ENCODE data around the gene GPC4.

The GPC4 gene

DNA sequence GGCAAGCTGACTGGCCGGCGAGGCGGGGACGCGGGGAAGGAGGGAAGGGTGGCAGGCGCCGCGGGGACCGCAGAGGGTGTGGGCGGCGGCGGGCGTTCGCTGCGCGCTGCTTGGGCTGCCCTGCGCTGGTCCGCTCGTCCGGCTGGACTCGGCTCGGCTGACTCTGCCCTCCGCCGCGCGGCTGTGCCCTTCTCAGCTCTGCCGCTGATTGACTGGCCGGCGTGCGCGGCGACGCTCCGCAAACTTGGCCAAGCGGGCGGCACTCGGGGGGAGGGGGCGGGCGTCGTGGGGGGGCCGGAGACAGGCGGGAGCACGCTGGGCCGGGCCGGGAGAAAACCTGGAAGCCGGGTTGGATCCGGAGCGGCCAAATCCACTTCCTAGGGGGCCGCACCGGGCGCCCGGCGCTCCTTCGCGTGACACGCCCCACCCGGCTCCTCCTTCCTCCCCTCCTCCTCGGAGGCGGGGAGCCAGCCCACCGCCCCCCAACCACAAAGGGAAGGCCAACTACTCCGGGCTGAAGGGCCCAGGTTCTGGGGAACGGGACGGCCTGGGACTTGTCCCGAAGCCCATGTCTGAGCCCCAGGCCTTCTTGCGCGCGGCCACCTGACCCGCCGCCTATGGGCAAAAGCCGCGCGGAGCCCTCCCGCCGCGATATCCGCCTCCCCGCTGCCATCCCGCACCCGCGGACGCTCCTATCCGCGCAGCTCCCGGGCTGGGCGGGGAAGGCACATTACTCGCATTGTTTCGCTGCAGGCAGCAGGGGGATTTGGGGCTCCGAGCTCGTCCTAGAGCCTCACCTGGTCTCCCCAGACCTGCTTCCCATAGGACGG is at the start of gene GPC4:
TSS of gene GPC4 (minus strand) at position 214 of the 830 bp plus-strand sequence. CDS start 524 bp downstream, outside the sequence.
- DNase-seq: peak; percentile 63

DNA sequence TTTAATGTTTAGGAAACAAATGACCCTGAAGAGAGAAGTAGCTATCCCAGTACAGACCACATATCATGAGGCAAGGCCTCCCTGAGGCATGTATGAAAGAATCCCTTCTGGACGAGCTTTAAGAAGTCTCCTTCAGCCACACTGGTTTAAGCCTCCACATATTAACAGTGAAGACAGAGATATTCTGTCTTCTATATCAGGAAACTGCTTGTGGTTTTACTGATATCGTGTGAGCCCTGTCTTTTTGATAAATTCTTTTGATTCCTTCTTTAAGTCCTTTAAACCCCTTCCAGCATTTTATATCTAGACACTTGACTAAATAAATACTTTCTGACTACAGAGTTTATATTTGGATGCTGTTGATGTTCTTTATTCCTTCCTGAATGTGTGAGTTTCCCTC is 45.9 kb upstream of the GPC4 start:
- DNase-seq: no peak

DNA sequence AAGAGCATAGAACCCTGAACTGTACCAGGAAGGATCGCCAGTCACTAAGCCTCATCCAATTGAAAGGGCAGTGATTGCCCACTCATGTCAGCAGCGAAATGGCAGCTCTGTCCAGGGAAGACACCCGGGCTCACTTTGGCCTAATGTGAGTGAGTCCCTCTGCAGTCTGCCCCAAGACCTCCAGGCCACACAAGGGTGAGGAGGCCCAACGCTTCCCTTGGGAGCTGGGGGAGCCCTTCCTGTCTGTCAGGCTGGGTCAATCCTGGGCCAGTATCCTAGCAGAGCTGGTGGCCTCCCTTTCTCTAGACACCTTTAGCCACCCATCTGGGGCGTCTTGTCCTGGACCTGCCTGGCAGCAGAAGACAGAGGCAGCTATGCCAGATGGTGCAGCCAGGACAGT is 39.6 kb upstream of the GPC4 start:
- no peak for DNase-seq

DNA sequence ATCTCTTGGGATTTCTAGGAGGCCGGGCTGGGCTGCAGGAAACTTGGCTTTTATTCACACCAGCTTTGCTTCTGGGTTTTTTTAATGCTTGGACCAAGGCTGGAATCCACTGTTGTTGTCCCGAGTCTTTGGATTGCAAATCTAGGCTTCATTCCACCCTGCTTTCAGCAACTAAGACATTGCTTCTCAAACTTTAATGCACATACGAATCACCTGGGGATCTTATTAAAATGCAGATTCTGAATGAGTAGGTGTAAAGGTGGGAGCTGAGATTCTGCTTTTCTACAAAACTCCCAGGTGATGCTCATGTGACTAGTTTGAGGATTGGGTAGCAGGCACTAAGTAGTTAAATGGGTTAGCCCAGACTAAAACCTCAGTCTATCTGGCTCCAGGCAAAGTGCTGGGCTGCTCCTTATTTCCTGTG is 39.2 kb upstream of the GPC4 start:
- DNase-seq: no peak

DNA sequence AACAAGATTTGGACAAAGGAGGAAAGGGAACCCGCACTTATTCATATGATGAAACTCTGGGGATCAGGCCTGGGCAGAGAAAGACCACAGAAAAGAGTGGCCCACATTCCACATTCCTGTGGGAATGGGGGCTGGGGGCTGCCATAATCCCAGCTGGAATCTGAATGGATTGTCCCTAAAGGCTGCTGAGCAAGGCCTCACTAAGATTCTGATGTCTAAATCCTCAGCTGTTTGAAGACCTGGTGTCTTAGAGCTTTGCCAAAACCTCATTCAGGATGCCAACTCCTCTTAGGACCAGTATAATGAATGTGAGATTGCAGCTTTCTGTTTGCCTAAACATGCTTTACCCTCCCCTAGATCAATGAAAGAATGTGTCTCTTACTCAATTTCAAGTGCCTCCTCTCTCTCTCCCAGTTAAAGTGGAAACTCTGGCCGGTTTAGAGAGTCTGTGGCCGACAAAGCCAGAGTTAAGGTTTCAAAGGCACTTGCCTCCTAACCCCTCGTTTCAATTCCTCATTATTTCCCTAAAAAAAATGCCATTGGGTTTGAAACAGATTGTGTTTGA is 33.3 kb upstream of the GPC4 start:
- no peak for DNase-seq

DNA sequence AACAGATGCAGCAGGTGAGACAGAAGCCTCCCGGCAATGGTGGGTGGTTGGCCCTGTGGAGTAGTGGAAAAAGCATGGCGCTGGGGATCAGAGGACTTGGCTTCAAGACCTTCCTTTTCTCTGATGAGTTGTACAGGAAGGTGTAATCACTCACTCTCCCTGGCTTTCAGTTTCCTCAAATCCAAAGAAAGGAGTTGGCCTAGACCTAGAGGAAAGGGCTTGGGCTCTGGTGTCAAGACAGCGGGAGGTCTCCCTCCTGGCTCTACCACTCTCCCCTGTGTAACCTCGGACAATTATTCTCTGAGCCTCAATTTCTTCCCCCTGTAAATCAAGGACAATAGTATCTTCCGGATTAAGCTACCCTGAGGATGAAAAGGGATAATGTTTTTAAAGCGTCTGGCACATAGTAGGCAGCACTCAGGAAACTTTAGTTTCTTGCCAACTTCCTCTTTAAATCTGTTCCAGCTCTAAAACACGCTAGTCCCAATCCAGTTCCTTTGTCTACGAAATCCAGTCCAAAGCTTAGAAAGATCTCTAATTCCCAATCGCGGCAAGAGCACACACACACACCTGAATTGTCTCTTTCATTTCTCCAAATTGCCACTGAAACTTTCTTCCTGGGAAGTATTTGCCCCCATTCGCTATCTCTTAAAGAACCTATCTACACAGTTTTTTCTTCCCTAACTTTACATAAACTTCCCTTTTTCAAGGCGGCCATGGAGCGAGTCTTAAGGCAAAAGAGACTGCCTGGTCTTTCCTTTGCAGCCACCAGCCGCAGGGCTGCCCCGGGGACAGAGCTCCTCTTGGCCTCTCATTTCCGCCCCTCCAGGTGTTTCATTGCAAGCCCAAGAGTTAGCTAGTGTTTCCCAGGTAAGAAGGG is 29.9 kb upstream of the GPC4 start:
- peak; percentile 77 for DNase-seq

DNA sequence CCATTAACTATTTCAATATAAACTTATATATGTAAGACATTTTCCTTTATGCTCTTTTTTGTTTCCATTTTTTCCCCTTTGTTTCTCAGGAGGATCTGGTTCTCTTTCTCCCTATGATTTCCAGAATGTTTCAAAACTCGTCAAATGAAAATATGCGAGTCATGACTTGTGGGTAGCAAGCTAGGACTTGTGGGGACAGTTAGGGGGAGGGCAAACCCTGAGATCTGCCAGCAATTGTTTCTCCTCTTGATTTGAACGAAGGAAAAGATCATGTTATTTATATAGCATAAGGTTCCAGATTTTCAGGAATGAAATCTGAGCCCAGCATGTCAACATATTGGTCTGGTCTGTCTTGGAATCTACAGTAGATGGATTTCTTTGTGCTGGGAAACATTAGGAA is 28.9 kb upstream of the GPC4 start:
- peak; percentile 86 for DNase-seq

DNA sequence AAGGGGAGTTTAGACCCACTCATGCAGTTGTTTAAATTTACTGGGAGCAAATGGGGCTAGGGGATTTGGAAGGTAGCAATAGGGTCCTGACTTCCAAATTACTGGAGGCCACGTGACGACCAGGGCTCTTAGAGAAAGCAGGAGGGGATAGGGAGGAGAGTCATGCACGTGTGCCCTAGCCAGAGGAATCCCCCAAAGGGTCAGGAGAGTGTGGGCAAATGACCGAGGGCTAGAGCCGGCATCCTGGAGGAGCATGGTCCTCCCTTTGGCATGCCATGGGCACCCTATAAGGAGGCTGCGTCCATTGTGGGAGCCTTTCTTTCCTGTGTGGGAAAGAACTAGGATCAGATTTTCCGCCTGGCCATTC is 25.5 kb upstream of the GPC4 start:
- DNase-seq: no peak

DNA sequence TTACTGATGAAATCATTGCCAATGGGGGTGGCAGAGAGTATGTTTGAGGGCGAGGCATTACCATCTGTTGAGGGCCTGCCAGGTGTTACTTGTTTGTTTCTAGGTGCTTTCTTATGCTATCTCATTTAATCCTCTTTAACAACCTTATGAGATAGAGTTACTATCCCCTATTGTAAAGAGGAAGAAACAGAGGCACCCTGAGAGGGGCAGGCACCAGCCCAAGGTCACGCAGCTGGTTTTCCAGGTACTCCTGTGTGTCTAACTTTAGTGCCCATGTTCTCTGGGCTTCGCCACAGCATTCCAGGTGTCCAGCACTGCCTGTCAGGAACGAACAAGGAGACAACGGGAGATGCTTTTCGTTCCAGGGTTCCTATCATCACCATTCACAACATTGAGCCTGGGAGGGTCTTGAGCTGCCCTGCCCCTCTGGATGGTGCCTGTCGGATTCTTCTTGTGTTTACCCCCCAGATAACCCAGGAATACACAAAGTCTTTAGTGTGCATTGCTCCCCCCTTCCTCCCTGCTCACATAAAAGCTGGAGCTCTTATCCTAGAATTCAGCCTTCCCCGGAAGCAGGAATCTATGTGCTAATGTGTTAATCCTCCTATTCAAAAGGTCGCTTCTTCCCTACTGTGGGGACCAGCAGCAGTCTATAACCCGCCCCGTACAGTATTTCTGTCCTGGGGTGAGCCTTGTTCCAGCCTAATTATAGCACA is 24.9 kb upstream of the GPC4 start:
- DNase-seq: peak; percentile 16

DNA sequence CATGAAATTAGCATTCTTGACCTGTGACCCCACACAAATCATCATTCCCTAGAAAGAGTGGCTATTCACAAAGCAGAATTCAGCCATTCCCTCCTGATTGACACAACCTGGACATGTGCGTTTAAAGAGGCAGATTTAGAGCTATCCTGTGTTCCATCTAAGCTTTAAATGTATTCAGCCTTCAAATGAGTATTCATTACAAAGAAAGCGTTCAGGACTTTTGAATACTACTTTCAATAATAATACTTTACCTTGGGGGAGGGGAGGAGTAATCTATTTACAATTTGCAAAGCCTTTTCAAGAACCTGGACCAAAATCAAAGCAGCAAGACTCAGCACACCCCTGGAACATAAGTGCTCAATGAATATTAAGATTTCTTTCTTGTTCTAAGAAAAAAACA is 22.5 kb upstream of the GPC4 start:
- DNase-seq: no peak

DNA sequence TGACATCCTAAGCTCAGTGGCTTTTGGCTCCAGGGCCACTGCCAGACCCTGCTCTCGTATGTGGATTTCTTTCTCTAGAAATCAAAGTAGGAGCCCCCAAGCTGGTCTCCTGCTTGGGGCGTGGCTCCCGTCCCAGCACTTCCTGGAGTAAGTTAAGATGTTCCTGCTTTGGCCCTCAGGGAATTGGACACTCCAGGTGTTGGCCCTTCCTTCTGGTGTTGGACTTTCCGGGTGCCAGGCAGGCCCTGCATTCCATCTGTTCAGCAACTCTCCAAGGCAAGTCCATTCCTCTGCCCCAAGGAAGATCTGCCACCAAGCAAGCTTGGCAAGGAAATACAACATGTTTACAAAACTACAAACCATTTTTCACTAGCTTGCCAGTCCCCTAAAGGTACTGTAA is 22.1 kb upstream of the GPC4 start:
- no peak for DNase-seq

DNA sequence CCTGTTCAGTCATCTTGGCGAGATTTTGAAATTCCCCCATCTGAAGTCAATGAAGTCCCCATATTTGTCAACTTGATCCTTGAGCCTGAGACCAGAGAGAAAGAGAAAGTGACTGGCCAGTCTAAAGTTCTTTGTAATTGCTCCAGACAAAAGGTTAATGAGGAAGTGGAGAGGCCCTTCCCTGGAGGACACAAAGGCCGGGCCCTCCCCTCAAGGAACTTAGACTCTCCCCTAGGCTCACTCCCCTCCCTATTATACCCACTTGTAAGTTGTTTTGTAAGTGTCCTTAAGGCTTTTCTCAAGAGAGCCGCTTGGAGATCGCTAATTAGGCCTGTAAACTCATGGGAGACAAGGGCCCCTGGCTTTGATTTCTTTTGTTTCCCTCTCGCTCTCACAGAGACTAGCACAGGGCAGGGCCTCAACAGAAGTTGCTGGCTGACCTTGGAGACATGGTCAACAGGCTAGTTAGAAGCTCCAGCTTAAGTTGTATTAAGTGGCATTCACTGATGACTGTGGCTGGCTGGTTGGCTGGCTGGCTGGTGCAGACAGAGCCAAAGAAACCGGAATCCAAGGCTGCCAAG is 20.3 kb upstream of the GPC4 start:
- peak; percentile 19 for DNase-seq

DNA sequence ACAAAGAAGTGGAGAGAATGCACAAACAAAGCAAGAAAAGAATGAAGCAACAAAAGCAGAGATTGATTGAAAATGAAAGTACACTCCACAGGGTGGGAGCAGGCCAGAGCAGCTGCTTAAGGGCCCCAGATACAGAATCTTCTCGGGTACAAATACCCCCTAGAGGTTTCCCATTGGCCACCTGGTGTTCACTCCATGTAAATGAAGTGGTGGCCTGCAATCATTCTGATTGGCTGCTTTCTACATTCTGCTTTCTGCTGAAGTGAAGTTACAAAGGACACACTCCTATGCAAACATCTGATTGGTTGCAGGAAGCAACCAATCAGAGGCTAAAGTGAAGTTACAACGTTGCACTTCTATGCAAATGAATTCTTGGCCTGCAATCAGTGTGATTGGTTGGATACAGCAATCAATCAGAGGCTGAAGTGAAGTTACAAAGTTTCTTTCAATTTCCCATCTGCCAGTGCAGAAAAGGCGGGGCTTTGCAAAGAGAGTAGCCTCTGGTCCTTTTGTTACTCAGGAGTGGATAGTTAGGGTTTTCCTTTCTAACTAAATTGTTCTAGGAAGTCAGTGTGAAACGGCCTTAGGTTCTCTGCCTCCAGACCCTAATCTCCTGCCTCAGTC is 19.0 kb upstream of the GPC4 start:
- DNase-seq: no peak

DNA sequence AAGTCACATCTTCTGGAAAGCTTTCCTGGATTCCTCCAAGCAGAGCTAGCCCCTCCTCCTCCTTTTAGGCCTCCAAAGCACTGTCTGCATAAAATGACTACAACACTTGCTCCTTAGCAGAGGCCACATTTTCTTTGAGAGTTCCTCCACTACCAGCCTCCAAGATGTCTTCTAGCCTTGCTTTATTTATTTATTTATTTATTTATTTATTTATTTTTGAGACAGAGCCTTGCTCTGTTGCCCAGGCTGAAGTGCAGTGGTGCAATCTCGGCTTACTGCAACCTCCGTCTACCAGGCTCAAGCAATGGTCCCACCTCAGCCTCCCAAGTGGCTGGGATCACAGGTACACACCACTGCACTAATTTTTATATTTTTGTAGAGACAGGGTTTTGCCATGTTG is 4.6 kb upstream of the GPC4 start:
- no peak for DNase-seq

DNA sequence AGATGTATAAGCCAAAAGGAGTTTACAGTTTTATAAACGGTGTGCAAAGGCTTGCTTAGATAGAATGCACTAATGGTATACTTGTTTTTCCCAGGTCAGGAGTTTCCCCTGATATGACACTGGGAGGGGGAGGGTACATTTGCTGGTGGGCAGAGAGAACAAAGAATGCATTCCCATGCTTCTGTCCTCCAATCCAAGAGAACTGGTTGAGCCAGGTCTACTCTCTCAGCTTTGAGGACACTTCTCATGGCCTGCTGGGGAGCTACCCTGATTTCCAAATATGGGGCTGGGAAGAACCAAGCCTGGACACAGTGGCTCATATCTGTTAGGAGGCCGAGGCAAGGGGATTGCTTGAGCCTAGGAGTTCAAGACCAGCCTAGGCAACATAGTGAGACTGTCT is 3.3 kb upstream of the GPC4 start:
- DNase-seq: no peak

DNA sequence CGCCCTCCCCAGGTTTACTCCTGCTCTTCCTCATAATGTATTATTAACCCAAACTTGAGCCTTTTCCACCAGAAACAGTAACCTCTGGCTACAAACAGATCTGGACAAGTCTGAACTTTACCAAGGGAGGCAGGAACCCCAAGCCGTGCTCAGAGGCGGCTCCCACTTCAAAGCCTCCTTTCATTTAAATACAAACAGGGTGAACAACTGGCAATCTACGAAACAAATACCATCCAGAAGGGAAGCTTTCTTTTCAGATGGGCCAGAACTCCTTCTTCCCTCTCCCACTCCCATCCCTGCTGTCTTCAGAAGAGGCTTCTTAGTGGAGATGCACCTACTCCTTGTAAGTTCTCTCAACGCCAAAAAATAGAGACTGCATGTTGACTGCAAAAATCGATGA is 2.1 kb upstream of the GPC4 start:
- no peak for DNase-seq

DNA sequence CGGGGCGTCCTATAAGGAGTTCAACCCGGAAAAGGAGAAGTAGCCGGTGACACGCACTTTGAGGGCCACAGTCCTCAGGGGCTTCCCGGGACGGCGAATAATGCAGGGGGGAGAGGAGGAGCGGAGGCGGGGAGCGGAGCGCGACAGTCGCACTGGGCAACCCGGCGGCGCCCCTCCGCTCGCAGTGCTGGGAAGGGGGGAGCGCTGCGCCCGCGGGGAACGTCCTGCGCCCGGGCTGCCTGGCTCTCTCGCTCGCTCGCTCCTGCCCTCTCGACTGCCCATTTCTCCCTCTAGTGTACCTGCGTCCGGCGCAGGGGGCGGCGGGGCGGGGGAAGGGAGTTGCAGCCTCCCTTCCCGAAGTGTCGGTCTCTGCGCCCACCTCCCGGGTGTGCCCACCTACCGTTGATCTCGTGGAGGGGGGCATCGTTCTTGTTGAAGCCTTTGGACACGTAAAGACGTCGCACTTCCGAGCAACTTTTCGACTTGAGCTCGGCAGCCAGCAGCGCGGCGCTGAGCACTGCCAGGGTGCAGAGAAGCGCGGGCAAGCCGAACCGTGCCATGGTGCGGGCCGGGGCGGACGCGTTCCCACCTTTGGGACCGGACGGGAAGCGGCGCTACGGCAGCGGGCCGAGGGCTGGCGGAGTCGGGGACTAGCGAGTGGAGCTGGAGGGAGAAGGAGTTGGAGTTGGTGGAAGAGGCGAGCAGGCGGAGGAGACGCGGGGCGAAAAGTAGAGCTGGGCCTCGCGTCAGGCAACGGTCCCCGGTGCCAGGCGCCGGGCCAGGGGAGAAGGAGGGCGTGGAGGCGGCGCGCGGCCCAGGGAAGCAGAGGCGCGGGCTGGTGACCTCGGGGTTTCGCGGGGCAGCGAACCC is 648 bp downstream of the GPC4 start:
- DNase-seq: peak; percentile 18

DNA sequence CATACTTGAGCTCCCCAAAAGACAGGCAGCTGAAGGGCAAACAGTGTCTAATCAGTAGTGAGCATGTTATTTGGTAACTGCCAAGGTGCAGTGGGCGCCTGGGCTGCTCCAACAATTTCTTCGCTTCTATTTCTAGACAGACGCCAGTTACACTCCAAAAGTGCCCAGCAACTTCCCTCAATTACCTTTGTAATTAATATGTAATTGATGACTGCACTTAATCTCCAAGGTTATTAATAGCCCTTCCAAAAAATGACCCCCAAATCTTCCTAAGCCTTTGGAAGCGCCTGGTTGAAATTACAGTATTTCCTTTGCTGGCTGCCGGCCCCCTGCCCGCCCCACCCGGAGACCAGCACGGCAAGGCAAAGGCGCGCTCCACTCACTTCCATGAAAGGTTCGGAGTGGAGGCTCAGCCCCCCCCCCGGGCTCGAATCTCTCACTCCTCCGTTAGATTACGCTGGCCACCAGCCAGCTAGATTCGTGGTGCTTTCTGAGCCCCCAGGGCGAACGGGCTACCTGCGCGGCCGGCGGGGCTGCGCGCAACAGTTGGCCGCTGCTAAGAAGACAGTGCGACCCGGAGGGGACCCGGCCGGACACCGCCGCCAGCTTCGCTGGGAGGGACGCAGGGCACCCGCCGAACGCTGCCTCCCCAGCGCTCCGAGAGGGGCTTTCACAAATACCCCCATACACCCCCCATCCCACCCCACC is 1.9 kb downstream of the GPC4 start:
- no peak for DNase-seq

DNA sequence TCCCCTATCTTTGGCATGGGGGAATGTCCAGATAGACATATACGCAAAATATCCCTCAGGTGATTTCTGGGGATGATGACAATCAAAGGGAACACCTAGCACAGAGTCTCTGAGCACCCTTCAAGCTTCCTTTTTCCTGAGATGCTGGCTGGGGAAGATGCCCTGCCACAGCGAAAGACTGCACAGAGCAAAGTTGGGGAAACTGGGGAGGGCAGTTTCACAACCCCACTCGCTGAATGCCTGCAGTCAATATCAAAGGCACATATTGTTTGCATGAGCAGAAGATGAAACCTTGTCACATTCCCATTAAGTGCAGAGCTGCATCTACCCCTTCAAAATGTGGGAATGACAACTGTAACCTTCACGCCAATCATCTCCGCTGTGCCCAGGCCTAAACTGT is 2.6 kb downstream of the GPC4 start:
- no peak for DNase-seq

DNA sequence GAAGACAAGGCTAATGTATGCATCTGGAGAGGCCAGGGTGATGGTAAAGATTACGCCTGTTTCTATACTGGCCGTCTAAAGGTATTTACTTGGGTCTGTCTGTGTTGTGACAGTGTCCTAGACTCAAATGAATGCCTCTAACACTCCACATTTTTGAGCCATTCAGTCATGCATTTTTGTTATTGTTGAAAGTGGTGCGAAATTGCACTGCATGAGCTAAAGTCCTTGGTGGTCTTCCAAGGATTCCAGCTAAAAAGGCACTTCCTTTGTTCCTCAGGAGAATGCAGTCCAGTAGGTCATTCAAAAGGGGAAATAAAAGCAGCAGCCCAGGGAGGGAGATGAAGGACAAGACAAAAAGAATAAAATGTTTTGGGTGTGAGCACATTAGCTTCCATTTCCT is 3.0 kb downstream of the GPC4 start:
- no peak for DNase-seq

DNA sequence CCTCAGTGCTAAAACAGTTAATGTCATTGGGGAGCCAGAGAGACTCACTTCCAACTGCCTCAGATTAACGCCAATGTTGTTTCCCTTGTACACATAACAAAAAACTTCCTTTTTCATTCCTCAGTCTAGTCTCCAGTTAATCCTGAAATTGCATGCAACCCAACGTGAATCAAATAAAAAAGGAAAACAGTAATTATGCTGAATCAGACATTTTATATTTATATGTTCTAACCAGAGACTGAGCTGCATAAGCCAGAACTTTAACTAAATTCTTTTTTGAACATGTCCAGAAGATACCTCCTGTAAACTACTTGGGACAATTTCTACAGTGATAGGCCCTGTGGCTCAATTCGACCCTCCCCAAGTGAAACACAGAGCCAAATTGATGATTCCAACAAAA is 4.7 kb downstream of the GPC4 start:
- DNase-seq: no peak

Measured in NCI-H2171 treated with DMSO at 0.1 percent for 48 hours (cell line).